Panc1 (cell line): ENCODE results near the gene TACC2.

Experiments used
- CTCF ChIP-seq: fragments of 450-650 bp; IDR thresholded peaks from 2 replicates; pipeline ENCODE4 v1.5.1; 2017; ENCODE audit warnings: mild to moderate bottlenecking
- SIN3A ChIP-seq: IDR thresholded peaks from 2 replicates; pipeline ENCODE4 v1.6.1; 2012; ENCODE audit warnings: low read depth, mild to moderate bottlenecking, low read length, moderate library complexity, borderline replicate concordance; ENCODE audit not compliant: insufficient read depth

DNA sequence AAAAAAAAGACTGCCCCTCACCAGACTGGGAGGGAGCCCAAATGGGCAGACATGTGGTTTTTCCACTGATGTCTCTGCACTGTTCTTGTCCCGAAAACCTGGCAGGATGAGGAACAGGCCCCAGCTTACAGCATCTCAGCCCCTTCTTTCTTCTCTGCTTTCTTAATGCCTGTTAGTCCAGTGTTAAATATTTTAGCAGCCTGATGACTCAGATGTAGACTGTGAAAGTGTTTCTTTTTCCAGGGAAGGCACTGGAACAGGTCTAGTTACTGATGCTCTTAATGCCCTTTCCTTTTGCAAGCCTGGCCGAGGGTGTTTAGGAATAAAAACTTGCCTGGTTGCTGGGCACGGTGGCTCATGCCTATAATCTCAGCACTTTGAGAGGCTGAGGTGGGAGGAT lies 107.7 kb downstream of the TACC2 start:
- no peak for TF ChIP-seq CTCF
- no peak for TF ChIP-seq SIN3A
